K562 (cell line): ENCODE measurements around the gene SH3D21. TPM values are rescaled to one million over a fixed set of nuclear protein-coding genes. Genes with fewer than 3 reads are reported as not detected.

Source experiments
- ATAC-seq: fragments of 200-7000 bp; cut with Tn5 transposase; 3 replicates; pipeline ENCODE4 v1.9.1; 2020; ENCODE audit warnings: moderate library complexity
- Bru-seq: library from RNA; stranded (reverse); fragments of 400-500 nt; gene quantifications from one replicate; lab custom pipeline; 2021; lab: Mats Ljungman, UMichigan
- BruChase-seq, 2 experiments: library from RNA; stranded (reverse); fragments of 400-500 nt; gene quantifications; one replicate each; lab custom pipeline; 2021; lab: Mats Ljungman, UMichigan
- BruUV-seq: library from RNA; stranded (reverse); fragments of 400-500 nt; replicated peaks from 2 replicates; lab custom pipeline; 2021; lab: Mats Ljungman, UMichigan
- CTCF ChIA-PET: fragments of 300-600 bp; formaldehyde crosslinking; extraction: SDS; loops from one replicate; lab custom pipeline; 2021; ENCODE audit warnings: low intra/inter-chr PET ratio; lab: Yijun Ruan, JAX
- POLR2A ChIA-PET: fragments of 300-600, 350-650 bp; sonication (Branson Sonifier 250); formaldehyde crosslinking; extraction: SDS; loops from one replicate; lab custom pipeline; 2021; ENCODE audit warnings: antibody characterized with exemption, inconsistent platforms; lab: Yijun Ruan, JAX
- DNase-seq, 4 experiments: peaks; one replicate each; pipeline versions ENCODE4 v3.0.0 to v3.0.0-alpha.2; 2011 to 2018; ENCODE audit warnings: low spot score in 3 of 4, mixed read lengths in 3 of 4; ENCODE audit errors: extremely low read depth in 1 of 4
- FAIRE-seq: peaks from 2 replicates; lab custom pipeline; 2011; peaks lifted over from hg19 to GRCh38; lab: Jason Lieb, UNC
- H2AFZ ChIP-seq: 2 replicates; pipeline ENCODE4 v1.6.0; 2011; ENCODE audit warnings: low read depth, low read length, control low read depth, inconsistent platforms
- H3K27ac ChIP-seq: fragments of 200-600 bp; 3 replicates; pipeline ENCODE4 v1.8.0; 2011; ENCODE audit warnings: low read depth, mild to moderate bottlenecking, control low read depth, inconsistent platforms, low read length, moderate library complexity, mixed read lengths; ENCODE audit errors: extremely low read depth
- H3K27me3 ChIP-seq, 2 experiments: fragments of 300-600 bp in 1 of 2; 2 replicates in 1 of 2; 3 replicates in 1 of 2; pipeline versions ENCODE4 v1.6.0 to v1.8.0; 2011; ENCODE audit warnings: inconsistent platforms in 2 of 2, low read length in 2 of 2, mild to moderate bottlenecking in 1 of 2, mixed read lengths in 1 of 2, moderate library complexity in 1 of 2; ENCODE audit not compliant: control insufficient read depth in 2 of 2, insufficient read depth in 2 of 2
- H3K36me3 ChIP-seq: fragments of 300-600 bp; 3 replicates; pipeline ENCODE4 v1.8.0; 2011; ENCODE audit warnings: mild to moderate bottlenecking, low read length, inconsistent platforms; ENCODE audit not compliant: control insufficient read depth, insufficient read depth
- H3K4me1 ChIP-seq, 2 experiments: fragments of 200-600 bp in 1 of 2; replicated peaks in 1 of 2; 2 replicates in 1 of 2; 3 replicates in 1 of 2; pipeline versions ENCODE4 v1.5.1 to v1.8.0; 2011; ENCODE audit warnings: inconsistent platforms in 2 of 2, low read length in 2 of 2, mild to moderate bottlenecking in 1 of 2, mixed read lengths in 1 of 2, moderate library complexity in 1 of 2; ENCODE audit not compliant: control insufficient read depth in 2 of 2, insufficient read depth in 2 of 2
- H3K4me2 ChIP-seq: 2 replicates; pipeline ENCODE4 v1.6.1; 2011; ENCODE audit warnings: low read length, control low read depth, inconsistent platforms, mixed read lengths; ENCODE audit not compliant: insufficient read depth
- H3K4me3 ChIP-seq: fragments of 200-600 bp; sonication (generic), shearing (Covaris generic); 2 replicates; pipeline ENCODE4 v1.5.1; 2016; ENCODE audit warnings: control low read depth, inconsistent platforms
- H3K79me2 ChIP-seq: fragments of 200-600 bp; 3 replicates; pipeline ENCODE4 v1.8.0; 2011; ENCODE audit warnings: low read length, inconsistent platforms; ENCODE audit not compliant: control insufficient read depth, insufficient read depth
- H3K9ac ChIP-seq, 2 experiments: 2 replicates each; pipeline versions ENCODE4 v1.6.0 to v1.6.1; 2011; ENCODE audit warnings: low read depth in 2 of 2, low read length in 2 of 2, control low read depth in 1 of 2, inconsistent platforms in 1 of 2, mild to moderate bottlenecking in 1 of 2, mixed read lengths in 1 of 2; ENCODE audit not compliant: insufficient read depth in 1 of 2
- H3K9me1 ChIP-seq: one replicate; pipeline ENCODE4 v1.6.0; 2011; ENCODE audit warnings: inconsistent platforms, mild to moderate bottlenecking, low read length, moderate library complexity; ENCODE audit not compliant: control insufficient read depth, insufficient read depth
- H3K9me3 ChIP-seq: replicated peaks from 2 replicates; pipeline ENCODE4 v1.5.1; 2011; ENCODE audit warnings: low read depth, low read length, inconsistent platforms; ENCODE audit not compliant: control insufficient read depth, insufficient read depth
- H4K20me1 ChIP-seq: replicated peaks from 2 replicates; pipeline ENCODE4 v1.6.1; 2011; ENCODE audit warnings: low read length, inconsistent platforms, mixed read lengths; ENCODE audit not compliant: control insufficient read depth, insufficient read depth
- ARHGAP35 ChIP-seq: fragments of 450-650 bp; IDR thresholded peaks from 2 replicates; pipeline ENCODE4 v1.6.1; 2018; ENCODE audit not compliant: partially characterized antibody
- GATA2 ChIP-seq: sonication (generic); formaldehyde crosslinking; IDR thresholded peaks from 2 replicates; pipeline ENCODE4 v1.4.0; 2020; ENCODE audit warnings: mild to moderate bottlenecking, missing genetic modification reagents
- PHF8 ChIP-seq: fragments of 200-600 bp; sonication (generic); IDR thresholded peaks from 2 replicates; pipeline ENCODE4 v1.6.1; 2012; ENCODE audit warnings: mixed run types, mild to moderate bottlenecking, inconsistent platforms, low read length, moderate library complexity, borderline replicate concordance
- PPARD ChIP-seq: fragments of 250-450 bp; sonication (Bioruptor Pico); IDR thresholded peaks from 2 replicates; pipeline ENCODE4 v1.8.0; 2022; ENCODE audit warnings: inconsistent platforms, mild to moderate bottlenecking, moderate library complexity
- RBM14 ChIP-seq: fragments of 200-400 bp; formaldehyde crosslinking; IDR thresholded peaks from 2 replicates; pipeline ENCODE4 v1.6.1; 2018; ENCODE audit warnings: low read depth, mild to moderate bottlenecking, low read length, moderate library complexity, borderline replicate concordance; ENCODE audit not compliant: insufficient read depth
- RFX5 ChIP-seq: IDR thresholded peaks from 2 replicates; pipeline ENCODE4 v1.6.1; 2011; ENCODE audit warnings: low read depth, mild to moderate bottlenecking, improper control_type of control experiment, low read length
- SAFB ChIP-seq: fragments of 200-400 bp; formaldehyde crosslinking; IDR thresholded peaks from 2 replicates; pipeline ENCODE4 v1.6.1; 2017; ENCODE audit warnings: low read depth, low read length, borderline replicate concordance
- SMAD4 ChIP-seq: fragments of 250-450 bp; sonication (Bioruptor Pico); conservative IDR thresholded peaks from 2 replicates; pipeline ENCODE4 v1.8.0; 2021; ENCODE audit warnings: inconsistent platforms, mild to moderate bottlenecking, moderate library complexity
- SMARCE1 ChIP-seq: fragments of 450-650 bp; IDR thresholded peaks from 2 replicates; pipeline ENCODE4 v1.7.1; 2016; ENCODE audit warnings: mild to moderate bottlenecking
- WGBS: fragments of 100-300 bp; shearing (Covaris generic); methylation state at CpG from one replicate; pipeline ENCODE4 v1.1.6; 2016; ENCODE audit warnings: low coverage, mixed read lengths; ENCODE audit not compliant: insufficient coverage; ENCODE audit errors: missing lambda C conversion rate; 5-methylcytosine and 5-hydroxymethylcytosine counted together
- in situ Hi-C: fragments of 300-500 bp; cut with MboI; formaldehyde crosslinking; loops from 4 replicates; pipeline ENCODE4 v1.15.0; 2018; ENCODE audit warnings: inconsistent platforms, mixed read lengths
- intact Hi-C: fragments of 100-400 bp; cut with micrococcal nuclease; formaldehyde crosslinking; loops from 2 replicates; pipeline ENCODE4 v1.14.2; 2022
- long read RNA-seq, 3 experiments: library from polyadenylated mRNA in 2 of 3; library from RNA in 1 of 3; unstranded in 2 of 3; stranded (forward) in 1 of 3; transcript quantifications; one replicate each; pipeline ENCODE4 v2.0.0, GENCODE V29; 2019 to 2022
- polyA minus RNA-seq, 3 experiments: library from RNA; depleted of rRNA, polyadenylated mRNA; stranded (reverse); fragments of >200 nt; gene quantifications; 2 replicates each; pipeline ENCODE4 v1.2.3, GENCODE V29; 2011
- polyA plus RNA-seq, 8 experiments: library from polyadenylated mRNA; depleted of rRNA in 4 of 8; stranded (reverse) in 5 of 8; unstranded in 3 of 8; fragments of >200 nt; fragmentation: Nextera tagmentation in 2 of 8; fragmentation: Illumina TruSeq in 1 of 8; extraction: Ambion mirVana in 2 of 8; extraction: Trizol in 1 of 8; gene quantifications; 2 replicates each; pipeline versions ENCODE4 v1.2.1 to v1.2.3, GENCODE V29; 2011 to 2014; ENCODE audit warnings: inconsistent platforms in 1 of 8, missing spikeins in 1 of 8
- total RNA-seq, 7 experiments: library from RNA; depleted of rRNA in 6 of 7; stranded (reverse); fragments of >200 nt in 6 of 7; fragmentation: Illumina TruSeq in 2 of 7; extraction: Trizol in 2 of 7; gene quantifications; 2 replicates each; pipeline versions ENCODE4 v1.2.1 to v1.2.3, GENCODE V29; 2011 to 2021; ENCODE audit warnings: low replicate concordance in 1 of 7
- TF ChIP-seq, protein P1 (sequence below): fragments of 250-450 bp; sonication (Bioruptor Pico); IDR thresholded peaks from 2 replicates; pipeline ENCODE4 v1.4.0; 2020; ENCODE audit warnings: borderline replicate concordance
- TF ChIP-seq, protein P2 (sequence below): fragments of 450-650 bp; IDR thresholded peaks from 2 replicates; pipeline ENCODE4 v1.6.1; 2016; ENCODE audit warnings: mild to moderate bottlenecking

The SH3D21 gene
- total RNA-seq (2011; cell fraction: chromatin; rRNA removed; ENCODE audit: low replicate concordance), result 21.5 and 49.5 TPM in 2 replicates
- total RNA-seq (2011; cell fraction: nucleolus; rRNA removed), result 24.7 and 26.5 TPM in 2 replicates
- total RNA-seq (2011; cell fraction: nucleoplasm; rRNA removed), result 18.4 and 19.1 TPM in 2 replicates
- total RNA-seq (2014; rRNA removed) (1.4 and 3.0 TPM in 2 replicates), total RNA-seq (2014; rRNA removed; fragmentation: Illumina TruSeq; extraction: Trizol) (0.89 and 1.1 TPM in 2 replicates), total RNA-seq (2015; rRNA removed; fragmentation: Illumina TruSeq; extraction: Trizol) (1.7 and 1.8 TPM in 2 replicates), total RNA-seq (2021) (3.0 and 4.3 TPM in 2 replicates), polyA plus RNA-seq (2011; rRNA removed) (2.7 and 5.6 TPM in 2 replicates), polyA plus RNA-seq (2014; fragmentation: Illumina TruSeq; extraction: Trizol) (3.0 and 4.5 TPM in 2 replicates), polyA plus RNA-seq (2014; fragmentation: Nextera tagmentation; extraction: Ambion mirVana) (under 1 TPM; 0.01 to 0.07 TPM), polyA plus RNA-seq (2014; rRNA removed) (3.3 and 4.7 TPM in 2 replicates), polyA minus RNA-seq (2011; rRNA and poly(A)+ RNA removed) (1.6 and 2.3 TPM in 2 replicates), Bru-seq, nascent RNA (percentile 48 among the genes with signal in this experiment), BruChase-seq, experiment 1, labeled RNA remaining after a 2-hour chase (percentile 42 among the genes with signal in this experiment), BruChase-seq, experiment 2, labeled RNA remaining after a 6-hour chase (percentile 46 among the genes with signal in this experiment)
- polyA plus RNA-seq (2011; cell fraction: cytosol; rRNA removed), result 2.1 and 2.6 TPM in 2 replicates
- polyA plus RNA-seq (2011; cell fraction: nucleus; rRNA removed), result 26.0 and 26.6 TPM in 2 replicates
- 4.1 and 6.9 TPM in 2 replicates for polyA plus RNA-seq (2012)
- 1.9 and 2.2 TPM in 2 replicates for polyA minus RNA-seq (2011; cell fraction: cytosol; rRNA and poly(A)+ RNA removed)
- polyA minus RNA-seq (2011; cell fraction: nucleus; rRNA and poly(A)+ RNA removed), result 8.5 and 15.1 TPM in 2 replicates
- long read RNA-seq, experiment 1, result 0 reads
- long read RNA-seq, experiment 2, partial matches to known transcripts, result 0 of 4 reads
- long read RNA-seq, experiment 2, other reads (novel, unspliced or antisense), result 4 of 4 reads
- long read RNA-seq, experiment 3, result 0 reads

DNA sequence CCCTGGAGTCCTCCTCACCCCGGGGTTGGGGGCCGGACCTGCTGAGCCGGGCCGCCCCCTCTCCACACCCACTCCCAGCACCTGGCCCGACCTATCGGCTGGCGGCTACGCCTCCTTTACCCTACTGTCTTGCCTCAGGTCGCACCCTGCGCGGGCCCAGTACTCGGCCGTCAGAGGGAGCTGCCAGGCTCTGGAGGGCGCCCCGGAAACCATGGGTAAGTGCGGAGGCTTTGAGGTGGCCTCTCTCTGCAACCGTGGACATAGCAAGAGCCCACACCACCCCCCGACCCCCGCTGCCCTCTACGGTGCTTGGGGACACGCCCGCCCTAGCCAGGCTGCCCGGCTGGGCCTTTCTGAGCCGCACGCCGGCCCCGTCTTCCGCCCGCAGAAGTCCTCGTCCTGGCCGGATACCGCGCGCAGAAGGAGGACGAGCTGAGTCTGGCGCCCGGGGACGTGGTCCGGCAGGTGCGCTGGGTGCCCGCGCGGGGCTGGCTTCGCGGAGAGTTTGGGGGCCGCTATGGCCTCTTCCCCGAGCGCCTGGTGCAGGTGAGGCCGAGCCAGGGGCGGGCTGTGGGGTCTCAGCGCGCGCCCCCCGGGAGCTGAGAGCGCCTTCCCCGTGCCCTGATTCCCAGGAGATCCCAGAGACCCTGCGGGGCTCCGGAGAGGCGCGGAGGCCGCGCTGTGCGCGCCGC, at the start of gene SH3D21:
SH3D21 (plus strand) TSS at position 159 of the 692 bp plus-strand sequence; CDS start at position 212, 53 bp downstream.
- Histone ChIP-seq H3K36me3 (peaks cover 38% of the 10 kb centered on the region), H3K9me3 (no peaks in the 10 kb centered on the region), H3K27ac (peak within 1 kb of the TSS; percentile 50; the same call in 2 of the 3 replicates), H3K9me1 (peaks cover 7% of the 10 kb centered on the region), H3K4me3 (peak within 1 kb of the TSS; percentile 51), H3K79me2 (no peaks in the 10 kb centered on the region), H3K4me1 (peaks cover 4 to 23% of the 10 kb centered on the region in 2 experiments; a peak in 3 of 5 replicates), H4K20me1 (no peaks in the 10 kb centered on the region; the same call in 1 of the 2 replicates), H3K4me2 (peak within 1 kb of the TSS; percentile 95), H3K27me3 (no peaks in the 10 kb centered on the region), H3K9ac (peak within 1 kb of the TSS; percentile 46 to 82; a peak in 3 of 4 replicates), H2AFZ (peak within 1 kb of the TSS; percentile 95)
- ATAC-seq (peak; percentile 37), FAIRE-seq (no peak), DNase-seq (peak in 3 of 4 experiments; percentile 38 to 40 (median 38))
- intact Hi-C loops, result no loop called here
- BruUV-seq, result no TSS peak
- ChIA-PET CTCF (no interaction called here), POLR2A (interaction anchor here (0.6 to 1.5 kb wide), 16 partner anchors 10 to 722 kb away, joined by 3 to 9 read pairs (median 4); partner anchors contain the start of gene EVA1B)
- in situ Hi-C loops, result no loop called here
- WGBS, result 51% methylated on average over 52 of the region's 65 CpGs
- TF ChIP-seq ARHGAP35 (no peak), RFX5 (no peak), SMARCE1 (no peak), GATA2 (no peak), PHF8 (peak; percentile 45; the same call in 1 of the 2 replicates), RBM14 (0 out of 2 replicates have a peak, but pooled peaks have one; percentile 74), SAFB (peak; percentile 20; the same call in 1 of the 2 replicates), PPARD (no peak), SMAD4 (CRISPR knock-in tag) (0 out of 2 replicates have a peak, but pooled peaks have one; percentile 25)
- TF ChIP-seq, protein P1, sequence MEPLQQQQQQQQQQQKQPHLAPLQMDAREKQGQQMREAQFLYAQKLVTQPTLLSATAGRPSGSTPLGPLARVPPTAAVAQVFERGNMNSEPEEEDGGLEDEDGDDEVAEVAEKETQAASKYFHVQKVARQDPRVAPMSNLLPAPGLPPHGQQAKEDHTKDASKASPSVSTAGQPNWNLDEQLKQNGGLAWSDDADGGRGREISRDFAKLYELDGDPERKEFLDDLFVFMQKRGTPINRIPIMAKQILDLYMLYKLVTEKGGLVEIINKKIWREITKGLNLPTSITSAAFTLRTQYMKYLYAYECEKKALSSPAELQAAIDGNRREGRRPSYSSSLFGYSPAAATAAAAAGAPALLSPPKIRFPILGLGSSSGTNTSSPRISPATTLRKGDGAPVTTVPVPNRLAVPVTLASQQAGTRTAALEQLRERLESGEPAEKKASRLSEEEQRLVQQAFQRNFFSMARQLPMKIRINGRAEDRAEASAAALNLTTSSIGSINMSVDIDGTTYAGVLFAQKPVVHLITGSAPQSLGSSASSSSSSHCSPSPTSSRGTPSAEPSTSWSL (CRISPR knock-in tag), result no peak
- TF ChIP-seq, protein P2, sequence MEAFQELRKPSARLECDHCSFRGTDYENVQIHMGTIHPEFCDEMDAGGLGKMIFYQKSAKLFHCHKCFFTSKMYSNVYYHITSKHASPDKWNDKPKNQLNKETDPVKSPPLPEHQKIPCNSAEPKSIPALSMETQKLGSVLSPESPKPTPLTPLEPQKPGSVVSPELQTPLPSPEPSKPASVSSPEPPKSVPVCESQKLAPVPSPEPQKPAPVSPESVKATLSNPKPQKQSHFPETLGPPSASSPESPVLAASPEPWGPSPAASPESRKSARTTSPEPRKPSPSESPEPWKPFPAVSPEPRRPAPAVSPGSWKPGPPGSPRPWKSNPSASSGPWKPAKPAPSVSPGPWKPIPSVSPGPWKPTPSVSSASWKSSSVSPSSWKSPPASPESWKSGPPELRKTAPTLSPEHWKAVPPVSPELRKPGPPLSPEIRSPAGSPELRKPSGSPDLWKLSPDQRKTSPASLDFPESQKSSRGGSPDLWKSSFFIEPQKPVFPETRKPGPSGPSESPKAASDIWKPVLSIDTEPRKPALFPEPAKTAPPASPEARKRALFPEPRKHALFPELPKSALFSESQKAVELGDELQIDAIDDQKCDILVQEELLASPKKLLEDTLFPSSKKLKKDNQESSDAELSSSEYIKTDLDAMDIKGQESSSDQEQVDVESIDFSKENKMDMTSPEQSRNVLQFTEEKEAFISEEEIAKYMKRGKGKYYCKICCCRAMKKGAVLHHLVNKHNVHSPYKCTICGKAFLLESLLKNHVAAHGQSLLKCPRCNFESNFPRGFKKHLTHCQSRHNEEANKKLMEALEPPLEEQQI, result no peak
